22Rv1 (cell line): ENCODE measurements around the gene ITIH6.

Experiments used
- H3K27ac ChIP-seq: fragments of 450-650 bp; 2 replicates; pipeline ENCODE4 v1.5.1; 2017
- ZFX ChIP-seq: fragments of 450-650 bp; IDR thresholded peaks from 2 replicates; pipeline ENCODE4 v1.6.1; 2017; ENCODE audit warnings: antibody characterized with exemption, borderline replicate concordance
- TF ChIP-seq, protein P1 (sequence below): fragments of 450-650 bp; IDR thresholded peaks from 2 replicates; pipeline ENCODE4 v1.5.1; 2017; ENCODE audit warnings: mild to moderate bottlenecking

Gene ITIH6

DNA sequence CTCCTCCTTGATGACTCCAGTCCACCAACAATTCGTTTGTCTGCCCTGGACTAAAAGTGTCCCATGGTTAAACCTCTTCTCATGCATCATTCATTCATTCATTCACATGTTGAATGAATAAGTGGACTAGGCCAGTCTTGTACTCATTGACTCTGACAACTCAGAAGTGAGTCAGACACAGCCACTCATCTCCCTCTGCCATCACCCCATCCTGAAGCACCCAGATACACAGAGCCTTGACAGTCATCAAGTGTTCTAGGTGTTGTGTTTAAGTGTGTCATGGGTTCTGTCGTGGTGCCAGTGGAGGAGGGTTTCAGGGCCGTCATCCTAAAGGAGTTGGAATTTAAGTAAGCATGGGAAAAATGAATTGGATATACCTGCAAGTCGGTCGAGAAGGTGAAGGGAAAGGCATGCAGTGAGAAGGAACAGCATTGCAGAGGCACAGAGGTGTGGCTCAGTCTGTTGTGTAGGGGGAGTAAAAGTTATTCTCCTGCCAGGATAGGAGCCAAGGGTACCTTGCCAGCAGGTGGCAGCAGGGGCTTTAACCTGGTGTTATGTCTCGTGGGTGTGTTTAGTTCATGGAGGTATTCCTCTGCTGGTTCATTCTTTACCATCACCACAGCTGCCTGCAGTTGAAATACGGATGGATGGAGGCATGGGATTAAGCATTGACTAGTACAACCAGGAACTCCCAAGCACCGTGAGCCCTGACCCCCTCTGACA lies 27.8 kb upstream of the ITIH6 start:
- no peak overlapping the region for H3K27ac ChIP-seq
- TF ChIP-seq, protein P1, sequence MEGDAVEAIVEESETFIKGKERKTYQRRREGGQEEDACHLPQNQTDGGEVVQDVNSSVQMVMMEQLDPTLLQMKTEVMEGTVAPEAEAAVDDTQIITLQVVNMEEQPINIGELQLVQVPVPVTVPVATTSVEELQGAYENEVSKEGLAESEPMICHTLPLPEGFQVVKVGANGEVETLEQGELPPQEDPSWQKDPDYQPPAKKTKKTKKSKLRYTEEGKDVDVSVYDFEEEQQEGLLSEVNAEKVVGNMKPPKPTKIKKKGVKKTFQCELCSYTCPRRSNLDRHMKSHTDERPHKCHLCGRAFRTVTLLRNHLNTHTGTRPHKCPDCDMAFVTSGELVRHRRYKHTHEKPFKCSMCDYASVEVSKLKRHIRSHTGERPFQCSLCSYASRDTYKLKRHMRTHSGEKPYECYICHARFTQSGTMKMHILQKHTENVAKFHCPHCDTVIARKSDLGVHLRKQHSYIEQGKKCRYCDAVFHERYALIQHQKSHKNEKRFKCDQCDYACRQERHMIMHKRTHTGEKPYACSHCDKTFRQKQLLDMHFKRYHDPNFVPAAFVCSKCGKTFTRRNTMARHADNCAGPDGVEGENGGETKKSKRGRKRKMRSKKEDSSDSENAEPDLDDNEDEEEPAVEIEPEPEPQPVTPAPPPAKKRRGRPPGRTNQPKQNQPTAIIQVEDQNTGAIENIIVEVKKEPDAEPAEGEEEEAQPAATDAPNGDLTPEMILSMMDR: peak; percentile 10; the same call in 1 of the 2 replicates
- no peak for TF ChIP-seq ZFX

DNA sequence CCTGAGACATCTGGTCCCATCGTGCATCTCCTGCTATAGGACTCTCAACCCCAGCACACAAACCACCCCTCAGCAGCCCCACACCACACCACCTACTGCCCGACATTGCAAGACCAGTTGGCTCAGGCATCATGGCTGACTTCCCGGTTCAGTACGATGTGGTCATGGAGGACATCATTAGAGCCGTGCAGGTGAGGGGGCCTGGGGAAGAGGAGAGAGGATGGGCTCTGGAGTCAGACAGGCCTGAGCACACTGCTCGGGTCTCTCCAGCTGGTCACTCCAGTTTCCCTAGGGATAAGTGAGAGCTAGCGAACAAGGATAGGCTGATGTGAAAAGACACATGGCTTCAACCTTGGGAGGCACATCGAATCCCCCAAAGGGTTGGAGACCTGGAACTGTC lies 26.7 kb upstream of the ITIH6 start:
- no peak overlapping the region for H3K27ac ChIP-seq
- TF ChIP-seq, protein P1: no peak
- TF ChIP-seq ZFX: no peak

DNA sequence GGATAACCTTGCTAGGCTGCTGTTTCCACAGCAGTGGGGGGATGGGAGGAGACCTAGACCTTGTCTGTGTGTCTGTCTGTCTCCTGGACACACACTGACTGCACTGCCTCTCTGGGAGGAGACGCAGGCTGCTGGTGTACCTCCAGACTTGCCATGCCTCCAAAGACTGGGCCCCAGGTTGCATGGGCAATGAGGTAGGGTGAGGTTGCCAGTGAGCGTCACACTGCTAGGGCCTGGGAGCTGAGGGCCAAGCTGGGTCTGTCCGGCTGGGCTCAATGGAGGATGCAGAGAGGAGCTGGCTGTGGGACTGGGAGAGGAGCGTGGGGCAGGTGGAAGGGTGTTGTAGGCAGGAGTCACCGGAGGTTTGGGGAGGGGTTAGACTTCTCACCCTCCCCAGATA lies 26.1 kb upstream of the ITIH6 start:
- H3K27ac ChIP-seq: no peak overlapping the region
- TF ChIP-seq, protein P1: no peak
- no peak for TF ChIP-seq ZFX

DNA sequence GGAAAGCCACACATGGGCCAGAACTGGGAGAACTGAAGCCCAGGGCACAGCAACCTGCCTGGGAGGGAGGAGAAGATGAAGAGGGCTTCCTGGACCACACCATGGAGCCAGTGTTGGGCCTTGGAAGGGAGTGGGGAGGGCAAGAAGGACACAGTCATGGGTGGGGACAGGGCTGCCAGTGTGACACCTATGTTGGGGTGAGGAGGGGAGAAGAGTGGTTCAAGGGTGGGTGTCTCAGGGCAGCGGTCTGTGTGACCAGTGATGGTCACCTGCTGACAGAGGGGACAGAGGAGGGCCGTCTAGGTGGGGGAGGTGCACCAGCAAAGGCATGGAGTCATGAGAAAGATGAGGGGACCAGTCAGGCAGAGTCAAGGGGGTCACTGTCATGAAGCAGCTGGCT lies 23.3 kb upstream of the ITIH6 start:
- H3K27ac ChIP-seq: no peak overlapping the region
- no peak for TF ChIP-seq ZFX
- TF ChIP-seq, protein P1: no peak

DNA sequence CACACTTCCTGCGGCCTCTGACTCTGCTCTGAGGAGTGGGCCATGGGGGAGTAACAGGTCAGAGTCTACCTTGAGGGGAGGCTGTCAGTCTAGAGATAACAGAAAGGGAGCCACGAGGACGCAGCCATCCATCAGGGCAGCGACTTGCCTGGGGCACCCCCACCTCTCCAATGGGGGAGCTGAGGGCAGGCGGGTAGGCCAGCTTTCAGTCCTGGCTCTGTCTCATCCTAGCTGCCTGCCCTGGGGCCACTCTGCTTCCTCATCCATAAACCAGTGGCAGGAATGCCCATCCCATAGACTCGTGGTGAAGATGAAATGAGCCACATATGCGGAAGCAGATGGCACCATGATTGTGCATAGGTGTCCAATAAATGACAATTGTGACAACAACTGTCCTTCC lies 22.7 kb upstream of the ITIH6 start:
- no peak overlapping the region for H3K27ac ChIP-seq
- no peak for TF ChIP-seq ZFX
- TF ChIP-seq, protein P1: no peak

DNA sequence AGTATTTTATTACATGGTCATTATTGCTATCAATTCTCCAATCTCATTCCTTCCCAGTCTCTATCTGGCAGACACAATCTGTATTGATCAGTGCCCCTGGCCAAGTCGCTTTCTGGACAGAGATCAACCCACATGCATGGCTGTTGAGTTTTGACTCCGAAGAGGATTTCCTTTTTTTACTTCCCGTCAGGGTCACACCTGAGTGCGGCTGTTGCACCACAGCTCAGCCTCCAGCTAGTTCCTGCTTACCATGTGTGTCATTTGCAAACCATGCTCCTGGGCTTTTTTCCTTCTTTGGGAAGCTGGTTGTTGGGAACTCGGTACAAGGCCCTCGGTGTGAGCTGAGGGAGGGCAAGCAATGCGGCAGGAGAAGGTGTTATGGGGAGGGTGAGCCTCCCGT lies 21.1 kb upstream of the ITIH6 start:
- TF ChIP-seq, protein P1: no peak
- TF ChIP-seq ZFX: no peak
- no peak overlapping the region for H3K27ac ChIP-seq

DNA sequence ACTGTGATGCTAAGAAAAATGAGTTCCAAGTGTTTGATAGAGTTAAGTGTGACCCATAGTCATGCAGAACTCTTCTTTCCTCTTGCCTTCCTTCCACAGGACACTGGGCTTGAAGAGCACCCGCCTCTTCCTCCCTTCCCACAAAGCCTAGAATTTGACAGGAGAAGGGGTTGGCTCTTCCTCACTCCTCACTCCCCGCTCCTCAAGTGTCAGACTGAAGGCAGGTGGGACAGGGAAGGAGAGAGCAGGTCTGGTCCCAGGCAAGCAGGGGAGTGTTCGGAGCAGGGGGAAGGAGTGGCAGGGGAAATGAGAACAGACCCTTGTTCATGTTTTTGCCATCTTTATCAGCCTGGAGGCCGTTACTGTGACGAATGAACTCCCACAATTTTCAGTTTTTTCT lies 20.2 kb upstream of the ITIH6 start:
- no peak overlapping the region for H3K27ac ChIP-seq
- TF ChIP-seq, protein P1: no peak
- TF ChIP-seq ZFX: no peak
